SK-N-SH (cell line): ENCODE data around the gene STS.

Experiments
- FOXM1 ChIP-seq: IDR thresholded peaks from 2 replicates; pipeline ENCODE4 v1.4.0; 2012; ENCODE audit warnings: low read depth, mild to moderate bottlenecking
- GABPA ChIP-seq: IDR thresholded peaks from 2 replicates; pipeline ENCODE4 v1.4.0; 2012; ENCODE audit warnings: low read depth, mild to moderate bottlenecking
- RXRA ChIP-seq: IDR thresholded peaks from 2 replicates; pipeline ENCODE4 v1.4.0; 2012; ENCODE audit warnings: low read depth, mild to moderate bottlenecking, borderline replicate concordance
- TAF1 ChIP-seq: IDR thresholded peaks from 2 replicates; pipeline ENCODE4 v1.6.1; 2012; ENCODE audit warnings: low read depth, mild to moderate bottlenecking, low read length, moderate library complexity, borderline replicate concordance
- TCF12 ChIP-seq: IDR thresholded peaks from 2 replicates; pipeline ENCODE4 v1.4.0; 2012
- ZBTB33 ChIP-seq: IDR thresholded peaks from 2 replicates; pipeline ENCODE4 v1.4.0; 2012; ENCODE audit warnings: low read depth, borderline replicate concordance
- TF ChIP-seq, protein P1 (sequence below): fragments of 200-600 bp; sonication (generic); IDR thresholded peaks from 2 replicates; pipeline ENCODE4 v1.6.1; 2017; ENCODE audit warnings: antibody characterized with exemption, mild to moderate bottlenecking, moderate library complexity
- TF ChIP-seq, protein P2 (sequence below): IDR thresholded peaks from 2 replicates; pipeline ENCODE4 v1.6.1; 2012; ENCODE audit warnings: mild to moderate bottlenecking, low read depth, low read length, moderate library complexity
- TF ChIP-seq, protein P3 (sequence below): fragments of 150-350 bp; IDR thresholded peaks from 2 replicates; pipeline ENCODE4 v1.6.1; 2017; ENCODE audit warnings: antibody characterized with exemption, low read length, low read depth, borderline replicate concordance

GRCh38 chrX:7159149-7159861 is 11.8 kb downstream of the STS start:
- no peak for TF ChIP-seq RXRA
- TF ChIP-seq, protein P1, sequence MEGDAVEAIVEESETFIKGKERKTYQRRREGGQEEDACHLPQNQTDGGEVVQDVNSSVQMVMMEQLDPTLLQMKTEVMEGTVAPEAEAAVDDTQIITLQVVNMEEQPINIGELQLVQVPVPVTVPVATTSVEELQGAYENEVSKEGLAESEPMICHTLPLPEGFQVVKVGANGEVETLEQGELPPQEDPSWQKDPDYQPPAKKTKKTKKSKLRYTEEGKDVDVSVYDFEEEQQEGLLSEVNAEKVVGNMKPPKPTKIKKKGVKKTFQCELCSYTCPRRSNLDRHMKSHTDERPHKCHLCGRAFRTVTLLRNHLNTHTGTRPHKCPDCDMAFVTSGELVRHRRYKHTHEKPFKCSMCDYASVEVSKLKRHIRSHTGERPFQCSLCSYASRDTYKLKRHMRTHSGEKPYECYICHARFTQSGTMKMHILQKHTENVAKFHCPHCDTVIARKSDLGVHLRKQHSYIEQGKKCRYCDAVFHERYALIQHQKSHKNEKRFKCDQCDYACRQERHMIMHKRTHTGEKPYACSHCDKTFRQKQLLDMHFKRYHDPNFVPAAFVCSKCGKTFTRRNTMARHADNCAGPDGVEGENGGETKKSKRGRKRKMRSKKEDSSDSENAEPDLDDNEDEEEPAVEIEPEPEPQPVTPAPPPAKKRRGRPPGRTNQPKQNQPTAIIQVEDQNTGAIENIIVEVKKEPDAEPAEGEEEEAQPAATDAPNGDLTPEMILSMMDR, result no peak
- no peak for TF ChIP-seq TCF12
- TF ChIP-seq, protein P2, sequence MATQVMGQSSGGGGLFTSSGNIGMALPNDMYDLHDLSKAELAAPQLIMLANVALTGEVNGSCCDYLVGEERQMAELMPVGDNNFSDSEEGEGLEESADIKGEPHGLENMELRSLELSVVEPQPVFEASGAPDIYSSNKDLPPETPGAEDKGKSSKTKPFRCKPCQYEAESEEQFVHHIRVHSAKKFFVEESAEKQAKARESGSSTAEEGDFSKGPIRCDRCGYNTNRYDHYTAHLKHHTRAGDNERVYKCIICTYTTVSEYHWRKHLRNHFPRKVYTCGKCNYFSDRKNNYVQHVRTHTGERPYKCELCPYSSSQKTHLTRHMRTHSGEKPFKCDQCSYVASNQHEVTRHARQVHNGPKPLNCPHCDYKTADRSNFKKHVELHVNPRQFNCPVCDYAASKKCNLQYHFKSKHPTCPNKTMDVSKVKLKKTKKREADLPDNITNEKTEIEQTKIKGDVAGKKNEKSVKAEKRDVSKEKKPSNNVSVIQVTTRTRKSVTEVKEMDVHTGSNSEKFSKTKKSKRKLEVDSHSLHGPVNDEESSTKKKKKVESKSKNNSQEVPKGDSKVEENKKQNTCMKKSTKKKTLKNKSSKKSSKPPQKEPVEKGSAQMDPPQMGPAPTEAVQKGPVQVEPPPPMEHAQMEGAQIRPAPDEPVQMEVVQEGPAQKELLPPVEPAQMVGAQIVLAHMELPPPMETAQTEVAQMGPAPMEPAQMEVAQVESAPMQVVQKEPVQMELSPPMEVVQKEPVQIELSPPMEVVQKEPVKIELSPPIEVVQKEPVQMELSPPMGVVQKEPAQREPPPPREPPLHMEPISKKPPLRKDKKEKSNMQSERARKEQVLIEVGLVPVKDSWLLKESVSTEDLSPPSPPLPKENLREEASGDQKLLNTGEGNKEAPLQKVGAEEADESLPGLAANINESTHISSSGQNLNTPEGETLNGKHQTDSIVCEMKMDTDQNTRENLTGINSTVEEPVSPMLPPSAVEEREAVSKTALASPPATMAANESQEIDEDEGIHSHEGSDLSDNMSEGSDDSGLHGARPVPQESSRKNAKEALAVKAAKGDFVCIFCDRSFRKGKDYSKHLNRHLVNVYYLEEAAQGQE, result no peak
- no peak for TF ChIP-seq TAF1
- no peak for TF ChIP-seq FOXM1
- TF ChIP-seq GABPA, result no peak
- TF ChIP-seq, protein P3, sequence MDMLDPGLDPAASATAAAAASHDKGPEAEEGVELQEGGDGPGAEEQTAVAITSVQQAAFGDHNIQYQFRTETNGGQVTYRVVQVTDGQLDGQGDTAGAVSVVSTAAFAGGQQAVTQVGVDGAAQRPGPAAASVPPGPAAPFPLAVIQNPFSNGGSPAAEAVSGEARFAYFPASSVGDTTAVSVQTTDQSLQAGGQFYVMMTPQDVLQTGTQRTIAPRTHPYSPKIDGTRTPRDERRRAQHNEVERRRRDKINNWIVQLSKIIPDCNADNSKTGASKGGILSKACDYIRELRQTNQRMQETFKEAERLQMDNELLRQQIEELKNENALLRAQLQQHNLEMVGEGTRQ, result no peak
- no peak for TF ChIP-seq ZBTB33
